GM12801 (cell line): ENCODE data around the gene SPAG17.

Experiments used
- CTCF ChIP-seq: IDR thresholded peaks from one replicate; pipeline ENCODE4 v1.5.1; 2011; ENCODE audit warnings: control low read depth; ENCODE audit not compliant: insufficient read length; ENCODE audit errors: extremely low read depth

SPAG17 gene

DNA sequence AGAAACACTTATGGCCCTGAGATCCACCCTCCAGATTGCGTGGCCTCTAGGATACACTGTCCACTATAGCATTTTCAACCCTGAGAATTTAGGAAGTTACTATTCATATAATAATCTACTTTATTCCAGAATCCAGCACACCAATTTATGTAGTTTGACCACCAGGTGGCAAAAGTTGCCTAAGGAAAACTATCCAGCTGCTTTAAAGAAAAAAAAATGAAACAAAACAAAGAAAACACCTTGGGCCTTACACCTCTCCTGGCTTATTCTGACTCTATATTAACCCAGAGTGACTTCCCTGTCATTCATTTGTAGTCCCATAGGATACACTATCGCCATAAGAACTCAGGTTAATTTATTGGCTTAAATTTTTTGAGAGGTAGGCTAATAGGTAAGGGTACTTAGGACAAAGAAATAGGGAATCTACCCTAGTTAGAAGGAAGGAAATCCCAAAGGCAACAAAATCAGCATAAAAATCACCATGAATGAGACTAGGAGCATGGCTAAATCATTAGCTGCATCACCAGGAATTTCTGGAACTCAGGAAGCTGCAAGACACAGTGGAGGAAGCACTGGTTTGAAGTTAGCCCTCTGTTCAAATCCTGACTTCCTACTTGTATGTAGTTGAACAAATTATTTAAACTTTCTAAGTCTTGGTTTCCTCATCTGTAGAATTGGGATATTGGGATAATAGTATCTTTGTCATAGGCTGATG is 107.5 kb downstream of the SPAG17 start:
- TF ChIP-seq CTCF = no peak

GRCh38 chr1:118075116-118075515 is 109.9 kb downstream of the SPAG17 start:
- no peak for TF ChIP-seq CTCF

GRCh38 chr1:118073648-118074435 is 111.2 kb downstream of the SPAG17 start:
- no peak for TF ChIP-seq CTCF

GRCh38 chr1:118049981-118050380 is 135.0 kb downstream of the SPAG17 start:
- no peak for TF ChIP-seq CTCF

DNA sequence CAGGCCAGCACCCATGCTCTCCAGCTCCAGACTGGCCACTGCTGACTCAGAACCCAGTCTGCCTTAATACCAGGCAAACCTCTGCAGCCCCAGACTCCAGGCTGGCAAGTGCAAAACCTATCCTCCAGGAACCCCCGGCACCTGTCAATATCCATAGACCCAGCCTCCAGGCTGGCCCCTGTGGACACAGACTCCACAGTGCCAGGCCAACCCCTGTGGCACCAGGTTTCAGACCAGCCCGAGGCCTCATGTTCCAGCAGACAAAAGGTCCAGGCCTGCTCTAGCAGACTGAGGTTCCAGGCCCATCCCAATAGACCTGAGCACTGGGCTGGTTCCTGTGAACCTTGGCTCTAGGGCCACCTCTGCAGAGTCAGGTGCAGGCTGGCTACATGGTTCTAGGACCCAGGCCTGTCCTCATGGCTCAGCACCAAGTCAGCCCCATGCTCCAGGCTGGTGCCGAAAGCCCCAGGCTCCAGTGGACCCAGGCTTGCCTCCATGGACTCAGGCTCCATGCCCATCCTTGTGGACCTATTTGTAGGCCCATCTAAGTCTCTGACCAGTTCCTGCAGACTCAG is 137.3 kb downstream of the SPAG17 start:
- no peak for TF ChIP-seq CTCF

DNA sequence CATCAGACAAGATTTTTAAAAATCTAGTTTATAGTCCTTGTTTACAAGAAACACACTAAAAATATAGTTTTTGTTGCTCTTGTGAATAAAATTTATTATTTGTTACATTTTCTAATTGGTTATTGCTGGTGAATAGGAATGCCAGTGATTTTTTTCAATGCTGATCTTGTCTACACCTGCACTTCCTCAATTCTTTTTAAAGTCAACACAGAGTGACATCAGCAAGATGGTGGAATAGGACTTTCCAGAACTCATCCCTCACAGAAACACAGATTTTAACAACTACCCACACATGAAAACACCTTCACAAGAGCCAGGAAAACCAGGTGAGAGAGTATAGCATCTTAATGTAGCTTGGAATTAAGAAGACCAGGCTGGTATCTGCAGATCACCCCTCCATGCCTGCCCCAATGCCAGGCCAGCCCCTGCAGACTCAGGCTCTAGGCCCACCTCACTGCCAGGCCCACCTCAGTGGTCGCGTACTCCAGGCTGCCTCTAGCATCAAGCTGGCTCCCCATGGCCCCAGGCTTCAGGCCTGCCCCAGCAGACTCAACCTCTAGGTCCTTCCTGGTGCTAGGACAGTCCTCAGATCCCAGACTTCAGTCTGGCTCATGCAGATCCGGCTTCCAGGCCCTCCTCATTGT is 137.9 kb downstream of the SPAG17 start:
- no peak for TF ChIP-seq CTCF

GRCh38 chr1:118043624-118044023 is 141.4 kb downstream of the SPAG17 start:
- TF ChIP-seq CTCF = no peak
